Measurements from ENCODE around the gene SULT1C2. TPM values are rescaled to one million over a fixed set of nuclear protein-coding genes. Genes with fewer than 3 reads are reported as not detected.

The SULT1C2 gene
- total and polyA plus RNA-seq, 9 of the 15 experiments (the other 6 are each of a cell fraction or from before 2014, with no cell fraction given), result 0.22 TPM; not detected in 8

GRCh38 chr2:108346827-108347226 is 58.1 kb downstream of the SULT1C2 start (continued):
- TF ChIP-seq ZNF695 (CRISPR knock-in tag; IDR thresholded peaks at IDR 0.05) (no peak), SP2 (IDR thresholded peaks at IDR 0.05; ENCODE audit: extremely low read depth, low read depth, low read length, poor library complexity, severe bottlenecking) (no peak), ZBTB2 (IDR thresholded peaks at IDR 0.05) (no peak), MEIS2 (IDR thresholded peaks at IDR 0.05; ENCODE audit: partially characterized antibody) (peak; percentile 43), GATA2 (CRISPR knock-in tag; IDR thresholded peaks at IDR 0.05) (peak; percentile 36; the same call in 1 of the 2 replicates), EGR1 (conservative IDR thresholded peaks at IDR 0.05) (no peak; the same call in 1 of the 2 replicates), PBX2 (CRISPR knock-in tag; IDR thresholded peaks at IDR 0.05; ENCODE audit: low read depth) (no peak), PBX2 (tag; conservative IDR thresholded peaks at IDR 0.05; ENCODE audit: low read depth) (no peak), LARP7 (IDR thresholded peaks at IDR 0.05) (no peak), ZNF778 (CRISPR knock-in tag; IDR thresholded peaks at IDR 0.05) (no peak), ZNF232 (CRISPR knock-in tag; IDR thresholded peaks at IDR 0.05) (no peak), SMARCE1 (IDR thresholded peaks at IDR 0.05) (peak; percentile 55; the same call in 1 of the 2 replicates), ARID2 (IDR thresholded peaks at IDR 0.05) (no peak), TFAP4 (CRISPR knock-in tag; IDR thresholded peaks at IDR 0.05; ENCODE audit: borderline replicate concordance) (no peak; the same call in 1 of the 2 replicates), PKNOX1 (IDR thresholded peaks at IDR 0.05) (no peak), EP400 (IDR thresholded peaks at IDR 0.05) (no peak), RNF219 (CRISPR knock-in tag; IDR thresholded peaks at IDR 0.05) (no peak), FOXJ3 (CRISPR knock-in tag; IDR thresholded peaks at IDR 0.05) (no peak), PPARD (CRISPR knock-in tag; IDR thresholded peaks at IDR 0.05) (no peak), HNRNPL (IDR thresholded peaks at IDR 0.05; ENCODE audit: low read depth, low read length) (no peak), E2F1 (CRISPR knock-in tag; IDR thresholded peaks at IDR 0.05) (no peak)
